Peyer's patch (tissue), 4 donors: ENCODE measurements around the gene TIMM8A.

Source experiments
- CTCF ChIP-seq, 6 experiments: fragments of 450-650 bp in 4 of 6; fragments of 200-600 bp in 2 of 6; sonication (generic) in 1 of 6; IDR thresholded peaks; one replicate each; pipeline ENCODE4 v1.5.1; 2017 to 2019; ENCODE audit warnings: antibody characterized with exemption in 6 of 6, mild to moderate bottlenecking in 3 of 6, moderate library complexity in 1 of 6
- POLR2A ChIP-seq, 2 donors: fragments of 450-650 bp; IDR thresholded peaks; one replicate each; pipeline ENCODE4 v1.5.1; 2017; ENCODE audit warnings: antibody characterized with exemption in 2 of 2, mild to moderate bottlenecking in 2 of 2, moderate library complexity in 2 of 2

GRCh38 chrX:101391831-101392230, 43.3 kb upstream of the TIMM8A start:
- TF ChIP-seq CTCF (IDR thresholded peaks at IDR 0.05) (no peak), POLR2A (IDR thresholded peaks at IDR 0.05) (no peak)
